ENCODE measurements around the gene TSPAN2. TPM values are rescaled to one million over a fixed set of nuclear protein-coding genes. Genes with fewer than 3 reads are reported as not detected.

TSPAN2 gene
- total and polyA plus RNA-seq, 9 donors: 16.3 to 30.6 (median 19.7) TPM

DNA sequence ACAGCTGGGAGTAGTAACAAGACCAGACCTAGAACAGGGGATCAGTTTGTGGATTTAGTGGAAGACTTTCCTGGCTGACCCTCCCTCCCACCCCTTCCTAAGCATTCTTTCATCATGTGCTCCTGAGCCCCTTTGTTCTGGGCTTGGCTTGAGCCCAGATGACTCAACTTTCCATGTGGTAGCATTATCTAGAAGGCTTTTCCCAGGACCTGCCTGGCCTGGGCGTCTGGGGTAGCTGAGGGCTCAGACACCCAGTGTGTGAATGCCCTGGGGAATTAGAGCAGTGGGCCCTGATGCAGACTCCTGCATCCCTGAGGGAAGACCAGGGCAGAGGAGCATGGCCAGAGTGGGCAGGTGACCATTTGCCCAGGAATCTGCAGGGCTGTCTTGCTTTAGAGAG lies 44.1 kb upstream of the TSPAN2 start:
- 80% methylated on average over 1 of the region's 1 CpG for WGBS (ENCODE audit: insufficient coverage)
- DNase-seq: no peak
- H3K36me3 ChIP-seq (ENCODE audit: control insufficient read depth, insufficient read depth, low read length): no peaks in the 10 kb centered on the region
- no peaks in the 10 kb centered on the region for H3K27me3 ChIP-seq (ENCODE audit: control insufficient read depth, insufficient read depth, low read length)
- peaks cover 2% of the 10 kb centered on the region for H3K4me1 ChIP-seq (ENCODE audit: control insufficient read depth, insufficient read depth, low read length)
- H3K9me3 ChIP-seq (replicated peaks; ENCODE audit: control insufficient read depth, low read depth, low read length): no peaks in the 10 kb centered on the region
- H3K4me3 ChIP-seq (ENCODE audit: low read length): no peak overlapping the region
- no peak overlapping the region for H3K27ac ChIP-seq (ENCODE audit: low read length)

- no peaks in the 10 kb centered on the region for H3K4me1 ChIP-seq (ENCODE audit: control insufficient read depth, insufficient read depth, low read length)
- DNase-seq: no peak
- 92% methylated on average over 2 of the region's 2 CpGs for WGBS (ENCODE audit: insufficient coverage)
- H3K4me3 ChIP-seq (ENCODE audit: low read length): no peak overlapping the region
- H3K27ac ChIP-seq (ENCODE audit: low read length): no peak overlapping the region
- H3K36me3 ChIP-seq (ENCODE audit: control insufficient read depth, insufficient read depth, low read length): no peaks in the 10 kb centered on the region
- H3K27me3 ChIP-seq (ENCODE audit: control insufficient read depth, insufficient read depth, low read length): no peaks in the 10 kb centered on the region
- no peaks in the 10 kb centered on the region for H3K9me3 ChIP-seq (replicated peaks; ENCODE audit: control insufficient read depth, low read depth, low read length)
Observed at GRCh38 chr1:115130786-115131185, 41.5 kb upstream of the TSPAN2 start.

DNA sequence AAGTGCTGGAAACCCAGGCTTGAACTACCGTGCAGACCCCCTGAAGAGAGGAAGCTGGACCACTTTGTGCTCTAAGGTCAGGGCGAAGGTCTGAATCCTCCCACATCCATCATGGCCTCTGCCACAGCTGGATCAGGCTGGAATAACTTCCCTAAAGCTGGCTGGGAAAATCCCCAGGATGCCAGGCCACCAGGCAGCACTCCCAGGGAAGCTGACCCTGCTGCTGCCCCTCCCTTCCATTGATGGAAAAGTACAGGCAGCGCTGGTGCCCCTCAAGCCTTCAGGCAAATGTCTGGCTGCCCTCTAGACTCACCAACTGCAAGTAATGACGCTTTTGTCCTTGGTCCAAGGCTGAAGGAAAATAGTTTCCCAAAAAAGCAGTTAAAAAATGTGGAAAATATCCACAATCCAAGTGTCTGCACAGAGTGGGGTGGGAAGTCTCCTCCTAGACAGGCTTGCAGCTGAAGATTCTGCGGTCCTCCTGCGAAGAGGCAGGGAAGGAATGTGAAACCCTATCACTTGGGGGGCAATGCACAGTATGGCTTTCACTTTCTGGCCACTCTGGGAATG lies 39.9 kb upstream of the TSPAN2 start:
- H3K27ac ChIP-seq (ENCODE audit: low read length): no peak overlapping the region
- no peaks in the 10 kb centered on the region for H3K4me1 ChIP-seq (ENCODE audit: control insufficient read depth, insufficient read depth, low read length)
- no peaks in the 10 kb centered on the region for H3K9me3 ChIP-seq (replicated peaks; ENCODE audit: control insufficient read depth, low read depth, low read length)
- H3K4me3 ChIP-seq (ENCODE audit: low read length): no peak overlapping the region
- H3K36me3 ChIP-seq (ENCODE audit: control insufficient read depth, insufficient read depth, low read length): no peaks in the 10 kb centered on the region
- DNase-seq: no peak
- WGBS (ENCODE audit: insufficient coverage): 57% methylated on average over 4 of the region's 6 CpGs
- H3K27me3 ChIP-seq (ENCODE audit: control insufficient read depth, insufficient read depth, low read length): no peaks in the 10 kb centered on the region

DNA sequence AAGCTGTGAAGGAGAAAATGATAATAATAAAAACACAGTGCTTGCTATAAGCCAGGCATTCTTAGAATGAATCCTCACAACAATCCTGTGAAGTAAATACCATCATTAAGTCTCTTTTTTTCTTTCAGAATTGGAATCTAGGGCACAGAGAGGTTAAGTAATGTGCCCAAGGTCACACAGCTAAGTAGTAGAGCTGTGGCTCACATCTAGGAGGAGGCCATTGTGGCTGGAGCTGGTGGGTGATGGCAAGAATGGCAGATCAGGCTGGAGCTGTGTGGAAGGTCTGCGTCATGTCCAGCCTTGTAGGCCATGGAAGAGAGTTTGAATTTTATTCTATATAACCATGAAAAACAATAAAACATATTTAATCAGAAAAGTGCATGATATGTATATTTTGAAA lies 38.2 kb upstream of the TSPAN2 start:
- no peaks in the 10 kb centered on the region for H3K36me3 ChIP-seq (ENCODE audit: control insufficient read depth, insufficient read depth, low read length)
- DNase-seq: no peak
- H3K4me3 ChIP-seq (ENCODE audit: low read length): no peak overlapping the region
- H3K27ac ChIP-seq (ENCODE audit: low read length): no peak overlapping the region
- H3K27me3 ChIP-seq (ENCODE audit: control insufficient read depth, insufficient read depth, low read length): no peaks in the 10 kb centered on the region
- WGBS (ENCODE audit: insufficient coverage): no CpG with 5 or more reads among the region's 1 CpG
- no peaks in the 10 kb centered on the region for H3K4me1 ChIP-seq (ENCODE audit: control insufficient read depth, insufficient read depth, low read length)
- no peaks in the 10 kb centered on the region for H3K9me3 ChIP-seq (replicated peaks; ENCODE audit: control insufficient read depth, low read depth, low read length)

DNA sequence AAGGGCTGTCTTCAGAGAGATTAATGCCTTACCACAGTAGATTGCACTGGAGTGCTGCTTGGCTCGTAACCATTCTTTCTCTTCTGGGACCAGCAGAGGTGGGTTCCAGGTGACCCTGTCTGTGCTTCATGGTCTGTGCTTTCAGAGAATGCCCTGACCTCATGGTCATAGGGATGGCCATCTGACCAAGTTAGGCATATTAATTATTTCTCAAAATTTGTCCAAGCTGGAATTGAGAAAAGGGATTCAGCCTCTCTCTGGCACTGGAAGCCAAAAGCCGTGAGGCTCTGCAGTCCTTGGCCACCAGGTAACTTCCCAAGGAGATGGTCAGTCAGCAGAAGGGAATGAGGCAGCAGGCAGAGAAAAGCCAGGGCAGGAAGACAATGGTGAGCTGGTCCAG lies 37.2 kb upstream of the TSPAN2 start:
- H3K4me3 ChIP-seq (ENCODE audit: low read length): no peak overlapping the region
- no peaks in the 10 kb centered on the region for H3K36me3 ChIP-seq (ENCODE audit: control insufficient read depth, insufficient read depth, low read length)
- H3K27me3 ChIP-seq (ENCODE audit: control insufficient read depth, insufficient read depth, low read length): no peaks in the 10 kb centered on the region
- H3K27ac ChIP-seq (ENCODE audit: low read length): no peak overlapping the region
- DNase-seq: no peak
- peaks cover 2% of the 10 kb centered on the region for H3K9me3 ChIP-seq (replicated peaks; ENCODE audit: control insufficient read depth, low read depth, low read length)
- 100% methylated on average over 1 of the region's 2 CpGs for WGBS (ENCODE audit: insufficient coverage)
- no peaks in the 10 kb centered on the region for H3K4me1 ChIP-seq (ENCODE audit: control insufficient read depth, insufficient read depth, low read length)

DNA sequence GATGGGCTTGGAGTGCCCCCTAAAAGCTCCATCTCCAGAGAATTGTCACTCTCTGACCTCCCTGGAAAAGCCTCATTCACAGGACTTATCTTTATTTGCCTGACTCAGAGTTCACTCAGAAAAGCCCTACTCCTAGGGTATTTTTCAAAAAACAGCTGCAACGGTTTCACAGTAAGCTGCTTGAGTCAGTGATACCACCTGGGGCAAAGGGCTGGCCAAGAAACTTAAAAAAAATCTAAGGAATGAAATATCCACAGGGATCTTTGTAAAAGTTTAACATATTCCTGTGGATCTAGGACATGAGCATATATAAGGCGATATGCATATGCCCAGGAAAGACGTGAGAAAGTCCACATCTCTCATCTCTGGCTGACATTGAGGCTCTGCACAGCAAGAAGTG lies 33.8 kb upstream of the TSPAN2 start:
- Histone ChIP-seq H3K27ac (ENCODE audit: low read length) (no peak overlapping the region), H3K4me3 (ENCODE audit: low read length) (no peak overlapping the region), H3K9me3 (replicated peaks; ENCODE audit: control insufficient read depth, low read depth, low read length) (peaks cover 6% of the 10 kb centered on the region), H3K4me1 (ENCODE audit: control insufficient read depth, insufficient read depth, low read length) (no peaks in the 10 kb centered on the region), H3K27me3 (ENCODE audit: control insufficient read depth, insufficient read depth, low read length) (no peaks in the 10 kb centered on the region), H3K36me3 (ENCODE audit: control insufficient read depth, insufficient read depth, low read length) (no peaks in the 10 kb centered on the region)
- DNase-seq: no peak
- WGBS (ENCODE audit: insufficient coverage): 88% methylated on average over 2 of the region's 3 CpGs

DNA sequence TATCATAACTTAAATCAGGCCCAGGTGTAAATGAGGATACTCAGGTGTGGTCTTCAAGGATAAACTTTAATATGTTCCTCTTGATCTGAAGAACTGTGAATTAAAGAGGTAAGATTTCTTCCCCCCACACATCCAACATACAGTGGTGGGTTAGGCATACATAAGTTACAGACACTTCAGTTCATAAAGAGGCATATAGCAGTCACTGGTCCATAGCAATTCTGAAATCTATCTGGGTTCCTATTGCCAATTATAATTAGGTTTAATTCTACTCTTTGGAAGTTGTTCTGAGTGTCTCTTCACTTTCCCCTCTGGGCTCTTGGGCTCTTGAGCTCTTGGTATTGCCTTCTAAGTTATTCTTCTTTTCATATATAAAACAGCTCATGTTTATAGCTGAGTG lies 32.5 kb upstream of the TSPAN2 start:
- H3K36me3 ChIP-seq (ENCODE audit: control insufficient read depth, insufficient read depth, low read length): no peaks in the 10 kb centered on the region

DNA sequence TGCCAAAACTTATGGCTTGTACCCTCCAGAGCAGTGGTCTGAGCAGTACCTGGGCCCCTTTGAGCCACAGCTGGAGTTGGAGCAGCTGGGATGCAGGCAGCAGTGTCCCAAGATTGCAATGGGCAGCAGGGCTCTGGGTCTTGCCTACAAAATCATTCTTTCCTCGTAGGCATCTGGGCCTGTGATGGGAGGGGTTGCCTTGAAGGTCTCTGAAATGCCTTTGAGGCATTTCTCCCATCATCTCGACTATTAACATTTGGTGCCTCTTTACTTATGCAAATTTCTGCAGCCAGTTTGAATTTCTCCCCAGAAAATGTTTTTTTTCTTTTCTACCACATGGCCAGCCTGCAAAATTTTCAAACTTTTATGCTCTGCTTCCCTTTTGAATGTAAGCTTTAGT lies 31.0 kb upstream of the TSPAN2 start:
- no CpG with 5 or more reads among the region's 2 CpGs for WGBS (ENCODE audit: insufficient coverage)
- DNase-seq: no peak
- Histone ChIP-seq H3K9me3 (replicated peaks; ENCODE audit: control insufficient read depth, low read depth, low read length) (peaks cover 6% of the 10 kb centered on the region), H3K27me3 (ENCODE audit: control insufficient read depth, insufficient read depth, low read length) (no peaks in the 10 kb centered on the region), H3K4me3 (ENCODE audit: low read length) (no peak overlapping the region), H3K36me3 (ENCODE audit: control insufficient read depth, insufficient read depth, low read length) (no peaks in the 10 kb centered on the region), H3K27ac (ENCODE audit: low read length) (no peak overlapping the region), H3K4me1 (ENCODE audit: control insufficient read depth, insufficient read depth, low read length) (no peaks in the 10 kb centered on the region)

More for the DNA sequence above, 32.5 kb upstream of the TSPAN2 start:
- peaks cover 6% of the 10 kb centered on the region for H3K9me3 ChIP-seq (replicated peaks; ENCODE audit: control insufficient read depth, low read depth, low read length)
- no peak overlapping the region for H3K27ac ChIP-seq (ENCODE audit: low read length)
- H3K4me3 ChIP-seq (ENCODE audit: low read length): no peak overlapping the region
- no peaks in the 10 kb centered on the region for H3K27me3 ChIP-seq (ENCODE audit: control insufficient read depth, insufficient read depth, low read length)
- no peaks in the 10 kb centered on the region for H3K4me1 ChIP-seq (ENCODE audit: control insufficient read depth, insufficient read depth, low read length)
- DNase-seq: no peak

GRCh38 chr1:115118611-115119010 lies 29.3 kb upstream of the TSPAN2 start:
- H3K27me3 ChIP-seq (ENCODE audit: control insufficient read depth, insufficient read depth, low read length): no peaks in the 10 kb centered on the region
- H3K9me3 ChIP-seq (replicated peaks; ENCODE audit: control insufficient read depth, low read depth, low read length): peaks cover 6% of the 10 kb centered on the region
- H3K36me3 ChIP-seq (ENCODE audit: control insufficient read depth, insufficient read depth, low read length): no peaks in the 10 kb centered on the region
- H3K4me3 ChIP-seq (ENCODE audit: low read length): no peak overlapping the region
- H3K27ac ChIP-seq (ENCODE audit: low read length): no peak overlapping the region
- WGBS (ENCODE audit: insufficient coverage): 76% methylated on average over 3 of the region's 4 CpGs
- DNase-seq: no peak
- no peaks in the 10 kb centered on the region for H3K4me1 ChIP-seq (ENCODE audit: control insufficient read depth, insufficient read depth, low read length)

- H3K9me3 ChIP-seq (replicated peaks; ENCODE audit: control insufficient read depth, low read depth, low read length): peaks cover 6% of the 10 kb centered on the region
- H3K27me3 ChIP-seq (ENCODE audit: control insufficient read depth, insufficient read depth, low read length): no peaks in the 10 kb centered on the region
- no peak for DNase-seq
- no peak overlapping the region for H3K27ac ChIP-seq (ENCODE audit: low read length)
- H3K36me3 ChIP-seq (ENCODE audit: control insufficient read depth, insufficient read depth, low read length): no peaks in the 10 kb centered on the region
- no peaks in the 10 kb centered on the region for H3K4me1 ChIP-seq (ENCODE audit: control insufficient read depth, insufficient read depth, low read length)
- H3K4me3 ChIP-seq (ENCODE audit: low read length): no peak overlapping the region
Observed at GRCh38 chr1:115118086-115118485, 28.8 kb upstream of the TSPAN2 start.

- H3K27me3 ChIP-seq (ENCODE audit: control insufficient read depth, insufficient read depth, low read length): no peaks in the 10 kb centered on the region
- H3K36me3 ChIP-seq (ENCODE audit: control insufficient read depth, insufficient read depth, low read length): no peaks in the 10 kb centered on the region
- H3K4me3 ChIP-seq (ENCODE audit: low read length): no peak overlapping the region
- peaks cover 6% of the 10 kb centered on the region for H3K9me3 ChIP-seq (replicated peaks; ENCODE audit: control insufficient read depth, low read depth, low read length)
- no peaks in the 10 kb centered on the region for H3K4me1 ChIP-seq (ENCODE audit: control insufficient read depth, insufficient read depth, low read length)
- 78% methylated on average over 1 of the region's 1 CpG for WGBS (ENCODE audit: insufficient coverage)
- no peak for DNase-seq
- no peak overlapping the region for H3K27ac ChIP-seq (ENCODE audit: low read length)
Observed at GRCh38 chr1:115117298-115117697, 28.0 kb upstream of the TSPAN2 start.

Measured in muscle of leg (tissue), 11 donors.